GM18951 (cell line): ENCODE results near the gene CNPY1.

ENCODE experiments used
- POLR2A ChIP-seq: IDR thresholded peaks from 4 replicates; pipeline ENCODE4 v1.6.1; 2011; ENCODE audit warnings: mild to moderate bottlenecking; ENCODE audit not compliant: insufficient read length, insufficient read depth; ENCODE audit errors: extremely low read depth
- in situ Hi-C: fragments of 300-500 bp; cut with MboI; formaldehyde crosslinking; loops from one replicate; pipeline ENCODE4 v1.12.0; 2022; ENCODE audit warnings: low sequenced_read_pairs, mixed read lengths, inconsistent platforms; ENCODE audit not compliant: unreplicated experiment

The CNPY1 gene

DNA sequence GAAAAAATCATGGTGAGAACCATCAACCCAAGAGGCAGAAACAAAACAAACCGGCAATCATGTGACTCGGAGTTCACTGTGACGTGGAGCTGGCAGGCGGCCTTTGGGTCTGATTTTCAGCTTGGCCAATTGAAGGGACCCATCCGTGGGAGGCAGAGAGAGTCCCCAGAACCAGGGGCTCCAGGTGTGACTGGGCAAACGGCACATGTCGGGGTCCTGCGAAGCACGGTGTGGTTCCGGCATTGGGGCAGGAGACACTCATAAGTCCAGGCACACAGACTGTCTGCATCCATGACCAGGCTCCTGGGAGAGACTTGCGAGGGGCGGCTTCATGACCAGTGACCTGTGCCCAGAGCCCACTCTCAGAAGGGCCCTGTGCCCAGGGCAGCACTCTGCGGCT lies 12.6 kb upstream of the CNPY1 start:
- no peak for TF ChIP-seq POLR2A
- in situ Hi-C loops = no loop called here

GRCh38 chr7:155558351-155558750 lies 12.0 kb upstream of the CNPY1 start:
- in situ Hi-C loops = no loop called here
- TF ChIP-seq POLR2A = no peak

DNA sequence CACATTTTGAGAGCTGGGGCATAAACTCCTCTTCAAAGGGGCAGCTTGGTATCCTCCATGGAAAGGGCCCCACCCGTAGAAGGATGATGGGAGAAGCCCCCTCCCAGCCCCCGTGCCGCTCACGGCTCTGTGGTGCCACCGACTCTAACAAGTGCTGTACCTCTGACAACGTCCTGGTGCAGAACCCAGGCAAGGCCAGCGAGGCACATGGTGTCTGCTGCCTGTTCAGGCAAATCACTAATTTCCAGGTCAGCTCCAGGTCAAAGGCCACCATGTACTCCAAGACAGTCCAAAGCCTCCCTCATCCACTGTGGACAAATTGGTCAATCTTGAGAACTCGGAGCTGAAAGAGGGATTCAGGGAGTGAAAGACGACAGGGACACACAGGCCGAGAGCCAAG lies 11.4 kb upstream of the CNPY1 start:
- TF ChIP-seq POLR2A = no peak
- in situ Hi-C loops = no loop called here

GRCh38 chr7:155556763-155557162 lies 10.4 kb upstream of the CNPY1 start:
- no peak for TF ChIP-seq POLR2A
- in situ Hi-C loops = no loop called here

DNA sequence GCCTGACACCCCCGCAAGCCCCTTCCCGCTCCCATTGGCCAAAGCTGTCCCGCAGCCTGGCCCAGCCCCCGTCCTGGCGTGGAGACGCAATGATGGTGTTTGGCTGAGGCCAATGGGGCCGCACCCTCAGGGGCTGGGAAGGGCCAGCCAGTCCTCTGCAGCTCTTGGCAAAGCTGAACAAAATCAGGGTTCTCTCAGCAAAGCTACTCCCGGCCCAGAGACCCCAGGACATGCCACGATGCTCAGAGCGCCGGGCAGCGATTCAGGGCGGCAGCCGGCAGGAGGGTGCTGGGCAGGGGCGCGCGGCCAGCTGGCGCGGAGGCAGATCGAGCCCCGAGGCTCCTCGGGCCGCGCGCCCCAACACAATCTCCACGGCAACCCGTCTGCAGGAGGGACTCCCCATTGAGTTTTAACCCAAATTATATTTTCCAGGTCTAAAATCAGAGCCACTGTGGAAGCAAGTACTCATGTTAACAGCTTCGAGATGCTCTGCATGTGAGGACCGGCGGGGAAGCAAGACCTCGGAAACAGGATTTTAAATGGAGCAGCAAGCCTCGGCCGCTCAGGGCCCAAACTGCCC lies 8.8 kb upstream of the CNPY1 start:
- in situ Hi-C loops = no loop called here
- TF ChIP-seq POLR2A = no peak

- in situ Hi-C loops = no loop called here
- no peak for TF ChIP-seq POLR2A
These were observed 7.5 kb upstream of the CNPY1 start for GRCh38 chr7:155553871-155554270.

- in situ Hi-C loops = no loop called here
- no peak for TF ChIP-seq POLR2A
These were observed 5.6 kb upstream of the CNPY1 start for GRCh38 chr7:155551785-155552611.

- in situ Hi-C loops = no loop called here
- TF ChIP-seq POLR2A = no peak
These were observed 4.6 kb upstream of the CNPY1 start for GRCh38 chr7:155550916-155551315.

DNA sequence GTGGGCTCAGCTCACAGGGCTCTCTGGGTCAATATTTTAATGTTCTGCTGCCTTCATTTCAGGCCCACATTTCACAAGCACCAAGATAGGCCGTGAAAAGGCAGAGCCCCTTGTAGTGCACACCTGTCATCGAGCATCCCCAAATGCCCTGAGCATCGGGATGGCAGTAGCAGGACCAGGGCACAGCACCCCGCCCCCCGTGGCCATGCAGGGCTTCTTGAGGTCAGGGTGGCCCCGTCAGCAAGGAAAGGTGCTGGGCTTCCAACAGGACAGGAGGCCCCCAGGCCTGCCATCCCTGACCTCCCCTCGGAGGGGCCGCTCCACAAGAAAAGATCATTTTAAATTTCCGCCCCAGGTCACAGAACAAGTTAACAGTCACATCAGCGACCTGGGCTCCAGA lies 2.9 kb upstream of the CNPY1 start:
- in situ Hi-C loops = no loop called here
- no peak for TF ChIP-seq POLR2A

GRCh38 chr7:155547161-155547791 lies 917 bp upstream of the CNPY1 start:
- no peak for TF ChIP-seq POLR2A
- in situ Hi-C loops = no loop called here

DNA sequence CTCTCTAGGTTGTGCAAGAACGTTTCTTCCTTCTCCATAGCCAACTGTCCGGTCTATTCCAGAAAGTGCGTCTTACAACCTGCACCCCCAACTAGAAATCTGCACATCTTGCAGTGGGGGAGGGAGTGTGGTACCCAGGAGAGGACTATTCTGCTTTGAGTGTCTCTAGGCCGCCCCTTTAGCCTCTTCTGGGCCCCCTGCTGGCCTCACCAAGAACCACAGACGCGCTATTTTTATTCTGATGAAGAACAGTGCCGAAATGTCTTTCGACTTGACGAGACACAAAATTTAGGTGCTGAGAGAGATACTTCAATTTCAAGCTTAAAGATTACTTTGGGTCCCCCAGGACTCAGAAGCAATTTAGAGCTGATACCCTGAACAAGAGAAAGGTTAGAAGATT lies 1.0 kb downstream of the CNPY1 start:
- in situ Hi-C loops = no loop called here

GRCh38 chr7:155544485-155544884 lies 1.9 kb downstream of the CNPY1 start:
- in situ Hi-C loops = no loop called here
- TF ChIP-seq POLR2A = no peak

More for the DNA sequence above, 1.0 kb downstream of the CNPY1 start:
- TF ChIP-seq POLR2A = no peak

GRCh38 chr7:155543926-155544325 lies 2.4 kb downstream of the CNPY1 start:
- in situ Hi-C loops = no loop called here
- no peak for TF ChIP-seq POLR2A
